RWPE2 (cell line): ENCODE data around the gene PSMD4.
A peak's percentile ranks its signal among the peaks of the same experiment; 100 is the strongest.

Source experiments
- ATAC-seq: fragments of 200-7000 bp; cut with Tn5 transposase; 3 replicates; pipeline ENCODE4 v1.9.1; 2021; ENCODE audit warnings: low read depth
- DNase-seq: peaks from one replicate; pipeline ENCODE4 v3.0.0-alpha.2; 2020; ENCODE audit warnings: low spot score
- H3K27ac ChIP-seq: fragments of 450-650 bp; 2 replicates; pipeline ENCODE4 v1.5.1; 2017; ENCODE audit warnings: mild to moderate bottlenecking; ENCODE audit not compliant: poor library complexity, severe bottlenecking
- H3K27me3 ChIP-seq: fragments of 250-450 bp; sonication (Bioruptor Pico); 2 replicates; pipeline ENCODE4 v1.5.1; 2021; ENCODE audit warnings: mild to moderate bottlenecking, moderate library complexity; ENCODE audit not compliant: insufficient read depth, poor library complexity, severe bottlenecking
- H3K36me3 ChIP-seq: fragments of 250-450 bp; sonication (Bioruptor Pico); 2 replicates; pipeline ENCODE4 v1.5.1; 2020; ENCODE audit warnings: low read depth, mild to moderate bottlenecking, moderate library complexity
- H3K4me1 ChIP-seq: fragments of 250-450 bp; sonication (Bioruptor Pico); 2 replicates; pipeline ENCODE4 v1.5.1; 2021; ENCODE audit warnings: mild to moderate bottlenecking, moderate library complexity; ENCODE audit not compliant: insufficient read depth, poor library complexity, severe bottlenecking
- H3K4me3 ChIP-seq: fragments of 250-450 bp; sonication (Bioruptor Pico); 2 replicates; pipeline ENCODE4 v1.5.1; 2021; ENCODE audit warnings: mild to moderate bottlenecking, moderate library complexity; ENCODE audit not compliant: severe bottlenecking
- H3K9me3 ChIP-seq: fragments of 250-450 bp; sonication (Bioruptor Pico); 2 replicates; pipeline ENCODE4 v1.5.1; 2021; ENCODE audit warnings: mild to moderate bottlenecking, moderate library complexity; ENCODE audit not compliant: severe bottlenecking
- CTCF ChIP-seq: fragments of 450-650 bp; IDR thresholded peaks from one replicate; pipeline ENCODE4 v1.5.1; 2017; ENCODE audit warnings: mild to moderate bottlenecking, moderate library complexity; ENCODE audit not compliant: poor library complexity, severe bottlenecking

Gene PSMD4

GRCh38 chr1:151287767-151288500, 33.4 kb downstream of the PSMD4 start:
- Histone ChIP-seq H3K4me3 (no peak overlapping the region), H3K36me3 (peaks cover 54% of the 10 kb centered on the region), H3K9me3 (no peaks in the 10 kb centered on the region), H3K4me1 (no peaks in the 10 kb centered on the region), H3K27me3 (no peaks in the 10 kb centered on the region), H3K27ac (no peak overlapping the region)
- DNase-seq: peak; percentile 72
- TF ChIP-seq CTCF: no peak
- ATAC-seq: no peak

GRCh38 chr1:151288502-151288901, 34.0 kb downstream of the PSMD4 start:
- peaks cover 59% of the 10 kb centered on the region for H3K36me3 ChIP-seq
- TF ChIP-seq CTCF: no peak
- no peak overlapping the region for H3K27ac ChIP-seq
- no peaks in the 10 kb centered on the region for H3K27me3 ChIP-seq
- no peak for DNase-seq
- H3K4me3 ChIP-seq: no peak overlapping the region
- H3K9me3 ChIP-seq: no peaks in the 10 kb centered on the region
- no peaks in the 10 kb centered on the region for H3K4me1 ChIP-seq
- no peak for ATAC-seq

GRCh38 chr1:151289080-151289935, 34.8 kb downstream of the PSMD4 start:
- no peak for ATAC-seq
- peaks cover 67% of the 10 kb centered on the region for H3K36me3 ChIP-seq

GRCh38 chr1:151289991-151290708, 35.6 kb downstream of the PSMD4 start:
- ATAC-seq: no peak
- Histone ChIP-seq H3K27ac (no peak overlapping the region), H3K36me3 (peaks cover 75% of the 10 kb centered on the region)

More at GRCh38 chr1:151289080-151289935, 34.8 kb downstream of the PSMD4 start:
- Histone ChIP-seq H3K9me3 (no peaks in the 10 kb centered on the region), H3K4me3 (no peak overlapping the region), H3K4me1 (no peaks in the 10 kb centered on the region), H3K27me3 (no peaks in the 10 kb centered on the region), H3K27ac (no peak overlapping the region)
- no peak for DNase-seq
- TF ChIP-seq CTCF: no peak

More at GRCh38 chr1:151289991-151290708, 35.6 kb downstream of the PSMD4 start:
- no peaks in the 10 kb centered on the region for H3K9me3 ChIP-seq
- no peaks in the 10 kb centered on the region for H3K27me3 ChIP-seq
- DNase-seq: no peak
- H3K4me3 ChIP-seq: no peak overlapping the region
- no peaks in the 10 kb centered on the region for H3K4me1 ChIP-seq
- TF ChIP-seq CTCF: no peak
